GM15510 (cell line): Measurements from ENCODE around the gene GOLGA6A.

ENCODE experiments used
- POLR2A ChIP-seq: IDR thresholded peaks from 3 replicates; pipeline ENCODE4 v1.6.1; 2011; ENCODE audit warnings: borderline replicate concordance; ENCODE audit not compliant: insufficient read length; ENCODE audit errors: extremely low read depth

The GOLGA6A gene

GRCh38 chr15:74045184-74045583 is 37.2 kb downstream of the GOLGA6A start:
- no peak for TF ChIP-seq POLR2A

GRCh38 chr15:74044267-74045110 is 37.9 kb downstream of the GOLGA6A start:
- TF ChIP-seq POLR2A, result no peak

GRCh38 chr15:74043425-74044266 is 38.7 kb downstream of the GOLGA6A start:
- no peak for TF ChIP-seq POLR2A

GRCh38 chr15:74042603-74043424 is 39.5 kb downstream of the GOLGA6A start:
- no peak for TF ChIP-seq POLR2A

- no peak for TF ChIP-seq POLR2A
Measured at GRCh38 chr15:74041777-74042435, 40.4 kb downstream of the GOLGA6A start.

- TF ChIP-seq POLR2A, result no peak
Measured at GRCh38 chr15:74041311-74041756, 41.0 kb downstream of the GOLGA6A start.

- TF ChIP-seq POLR2A, result no peak
Measured at GRCh38 chr15:74040109-74040850, 42.1 kb downstream of the GOLGA6A start.

- TF ChIP-seq POLR2A, result no peak
Measured at GRCh38 chr15:74039656-74040010, 42.7 kb downstream of the GOLGA6A start.

- TF ChIP-seq POLR2A, result no peak
Measured at GRCh38 chr15:74038707-74039655, 43.4 kb downstream of the GOLGA6A start.

GRCh38 chr15:74037171-74038117 is 44.9 kb downstream of the GOLGA6A start:
- TF ChIP-seq POLR2A, result no peak
